Neural cell (in vitro differentiated cells): ENCODE data around the gene PLXNC1. TPM values are rescaled to one million over a fixed set of nuclear protein-coding genes. Genes with fewer than 3 reads are reported as not detected.

Experiments used
- H2AFZ ChIP-seq: fragments of 200-600, 300-800 bp; sonication (generic), shearing (Covaris generic); 2 replicates; pipeline ENCODE4 v1.6.0; 2014; ENCODE audit warnings: low read depth, mild to moderate bottlenecking, antibody characterized with exemption, low read length, moderate library complexity
- H3F3A ChIP-seq: fragments of 200-600 bp; shearing (Covaris generic); 2 replicates; pipeline ENCODE4 v1.6.1; 2016; ENCODE audit warnings: mild to moderate bottlenecking, moderate library complexity, mixed read lengths, antibody characterized with exemption, low read length; ENCODE audit not compliant: insufficient read depth, poor library complexity, severe bottlenecking
- H3K27ac ChIP-seq: fragments of 200-600, 300-800 bp; sonication (generic), shearing (Covaris generic); 2 replicates; pipeline ENCODE4 v1.5.1; 2014; ENCODE audit warnings: mild to moderate bottlenecking, low read length, moderate library complexity
- H3K27me3 ChIP-seq: fragments of 300-800, 200-600 bp; sonication (generic), shearing (Covaris generic); 2 replicates; pipeline ENCODE4 v1.6.0; 2014; ENCODE audit warnings: mild to moderate bottlenecking, low read depth, low read length, moderate library complexity; ENCODE audit not compliant: insufficient read depth
- H3K36me3 ChIP-seq: fragments of 300-800, 200-600 bp; sonication (generic), shearing (Covaris generic); 2 replicates; pipeline ENCODE4 v1.5.1; 2014; ENCODE audit warnings: mild to moderate bottlenecking, antibody characterized with exemption, low read length, moderate library complexity; ENCODE audit not compliant: insufficient read depth
- H3K4me2 ChIP-seq: fragments of 300-800, 200-600 bp; sonication (generic), shearing (Covaris generic); 2 replicates; pipeline ENCODE4 v1.6.0; 2014; ENCODE audit warnings: mild to moderate bottlenecking, low read length
- H3K4me3 ChIP-seq: fragments of 300-800, 200-600 bp; sonication (generic), shearing (Covaris generic); 2 replicates; pipeline ENCODE4 v1.5.1; 2014; ENCODE audit warnings: mild to moderate bottlenecking, low read length, moderate library complexity
- H3K79me2 ChIP-seq: fragments of 200-600 bp; shearing (Covaris generic); replicated peaks from 2 replicates; pipeline ENCODE4 v1.6.0; 2014; ENCODE audit warnings: mild to moderate bottlenecking, low read length, moderate library complexity; ENCODE audit not compliant: insufficient read depth
- H3K9ac ChIP-seq: fragments of 300-800, 200-600 bp; sonication (generic), shearing (Covaris generic); 2 replicates; pipeline ENCODE4 v1.6.1; 2016; ENCODE audit warnings: mild to moderate bottlenecking, low read length, mixed read lengths
- H3K9me2 ChIP-seq: fragments of 200-600 bp; shearing (Covaris generic); 2 replicates; pipeline ENCODE4 v1.6.1; 2016; ENCODE audit warnings: mild to moderate bottlenecking, low read length, mixed read lengths; ENCODE audit not compliant: insufficient read depth
- H3K9me3 ChIP-seq: fragments of 200-600, 300-800 bp; sonication (generic), shearing (Covaris generic); 2 replicates; pipeline ENCODE4 v1.6.1; 2016; ENCODE audit warnings: mild to moderate bottlenecking, mixed run types, low read length, moderate library complexity, mixed read lengths
- H4K20me1 ChIP-seq: fragments of 200-600 bp; shearing (Covaris generic); 2 replicates; pipeline ENCODE4 v1.6.1; 2016; ENCODE audit warnings: mild to moderate bottlenecking, mixed run types; ENCODE audit not compliant: insufficient read depth
- CTCF ChIP-seq: fragments of 450-650 bp; IDR thresholded peaks from 2 replicates; pipeline ENCODE4 v1.5.1; 2014; ENCODE audit warnings: antibody characterized with exemption, mild to moderate bottlenecking, moderate library complexity; ENCODE audit not compliant: poor library complexity, severe bottlenecking
- EP300 ChIP-seq: fragments of 450-650 bp; conservative IDR thresholded peaks from 2 replicates; pipeline ENCODE4 v1.6.1; 2014; ENCODE audit warnings: antibody characterized with exemption, mild to moderate bottlenecking, moderate library complexity; ENCODE audit not compliant: poor library complexity, severe bottlenecking
- EZH2 ChIP-seq: fragments of 200-600, 300-800 bp; shearing (Covaris generic), sonication (generic); IDR thresholded peaks from 2 replicates; pipeline ENCODE4 v1.6.1; 2014; ENCODE audit warnings: antibody characterized with exemption, low read length, borderline replicate concordance, mild to moderate bottlenecking; ENCODE audit not compliant: insufficient read depth, poor library complexity, severe bottlenecking
- MXI1 ChIP-seq: fragments of 450-650 bp; conservative IDR thresholded peaks from 2 replicates; pipeline ENCODE4 v1.6.1; 2014; ENCODE audit warnings: antibody characterized with exemption, mild to moderate bottlenecking; ENCODE audit not compliant: poor library complexity, severe bottlenecking
- POLR2AphosphoS5 ChIP-seq: IDR thresholded peaks from 2 replicates; pipeline ENCODE4 v1.6.1; 2012
- RAD21 ChIP-seq: fragments of 450-650 bp; conservative IDR thresholded peaks from 2 replicates; pipeline ENCODE4 v1.6.1; 2014; ENCODE audit warnings: antibody characterized with exemption, mild to moderate bottlenecking, moderate library complexity
- SMC3 ChIP-seq: fragments of 450-650 bp; conservative IDR thresholded peaks from 2 replicates; pipeline ENCODE4 v1.6.1; 2014; ENCODE audit warnings: antibody characterized with exemption, mild to moderate bottlenecking, moderate library complexity; ENCODE audit not compliant: poor library complexity
- TAF1 ChIP-seq: IDR thresholded peaks from 2 replicates; pipeline ENCODE4 v1.6.1; 2012; ENCODE audit warnings: low read depth
- polyA plus RNA-seq: library from polyadenylated mRNA; depleted of rRNA; stranded (reverse); fragments of >200 nt; gene quantifications from 2 replicates; pipeline ENCODE4 v1.2.3, GENCODE V29; 2014
- TF ChIP-seq, protein P1 (sequence below): IDR thresholded peaks from 2 replicates; pipeline ENCODE4 v1.6.1; 2012; ENCODE audit warnings: borderline replicate concordance

PLXNC1 gene
- polyA plus RNA-seq, 1 donor from 2014 or later = 76.3 TPM

DNA sequence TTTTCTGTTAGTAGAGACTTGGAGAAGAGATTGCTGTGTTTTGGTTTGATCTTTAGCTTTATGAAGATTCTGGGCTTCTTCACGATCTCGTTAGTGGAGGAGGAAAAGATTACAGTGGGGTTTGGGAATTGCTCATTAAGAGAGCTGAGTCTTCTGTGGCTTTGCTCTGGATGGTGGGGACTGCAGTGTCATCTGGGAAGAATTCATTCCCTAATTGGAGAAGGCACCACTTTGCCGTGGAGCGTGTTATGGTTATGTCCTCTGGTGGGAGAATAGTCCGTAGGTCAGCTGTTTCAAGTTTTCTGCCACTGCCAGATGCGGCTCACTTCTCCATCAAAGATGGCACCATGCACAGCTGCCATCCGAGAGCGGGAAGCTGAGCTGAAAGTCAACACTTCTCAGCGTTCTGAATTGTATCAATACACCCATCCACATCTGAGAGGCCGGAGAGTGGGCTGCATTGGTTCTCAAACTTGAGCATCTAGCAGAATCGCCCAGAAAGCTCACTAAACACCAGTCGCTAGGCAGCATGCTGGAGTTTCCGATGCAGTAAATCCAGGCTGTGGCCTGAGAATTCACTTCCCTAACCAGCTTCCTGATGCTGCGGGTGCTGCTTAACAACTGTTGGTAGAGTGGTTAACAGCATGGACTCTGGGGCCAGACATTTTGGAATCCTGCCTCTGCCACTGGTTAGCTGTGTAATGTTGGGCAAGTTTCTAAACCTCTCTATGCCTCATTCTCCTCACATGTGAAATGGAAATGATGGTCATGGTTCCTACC is 117.8 kb downstream of the PLXNC1 start:
- Histone ChIP-seq H2AFZ (no peak overlapping the region), H3K4me2 (no peak overlapping the region)

DNA sequence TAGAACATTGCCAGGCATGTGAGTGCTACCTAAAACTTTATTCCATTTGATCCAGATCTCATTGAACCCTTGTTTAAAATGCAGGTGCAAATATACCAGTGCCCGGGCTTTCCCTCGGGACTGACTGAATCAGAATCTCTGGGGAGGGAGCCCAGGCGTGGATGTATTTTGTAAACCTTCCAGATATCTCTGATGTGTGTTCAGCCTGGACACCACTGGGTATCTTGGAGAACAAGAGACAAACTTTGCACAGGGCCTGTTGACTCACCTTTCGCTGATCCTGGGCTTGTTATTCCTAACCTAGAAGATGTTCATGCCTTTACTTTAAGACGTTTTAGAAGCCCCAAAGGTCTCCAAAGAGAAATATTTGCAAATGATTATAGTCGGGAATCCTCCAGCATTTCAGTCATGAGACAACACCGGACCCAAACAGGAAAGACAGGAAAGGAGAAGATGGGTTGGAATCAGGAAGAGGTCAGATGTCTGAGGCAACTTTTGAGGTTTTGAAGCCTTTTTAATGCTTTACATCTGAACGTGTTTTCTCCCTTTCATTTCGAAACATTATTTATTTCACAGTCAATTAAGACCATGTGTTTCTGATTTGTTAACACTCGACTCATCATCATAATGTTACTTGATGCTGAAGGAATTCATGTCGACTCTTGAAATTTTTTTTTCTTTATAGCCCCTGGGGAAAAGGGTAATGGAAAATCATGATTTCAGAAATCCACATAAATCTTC is 118.6 kb downstream of the PLXNC1 start:
- H3K4me2 ChIP-seq = no peak overlapping the region
- H3K27ac ChIP-seq = no peak overlapping the region
- H2AFZ ChIP-seq = no peak overlapping the region
- TF ChIP-seq EP300 = no peak
- TF ChIP-seq MXI1 = no peak
- no peak for TF ChIP-seq SMC3
- TF ChIP-seq EZH2 = no peak
- no peak for TF ChIP-seq RAD21
- TF ChIP-seq TAF1 = no peak
- TF ChIP-seq CTCF = no peak

More for the DNA sequence above, 117.8 kb downstream of the PLXNC1 start:
- H3K9me2 ChIP-seq = no peaks in the 10 kb centered on the region
- H3K36me3 ChIP-seq = peaks cover 21% of the 10 kb centered on the region
- no peaks in the 10 kb centered on the region for H4K20me1 ChIP-seq
- no peak overlapping the region for H3K27ac ChIP-seq
- no peaks in the 10 kb centered on the region for H3K9me3 ChIP-seq
- H3K9ac ChIP-seq = no peak overlapping the region
- no peaks in the 10 kb centered on the region for H3K27me3 ChIP-seq
- no peaks in the 10 kb centered on the region for H3K79me2 ChIP-seq
- H3F3A ChIP-seq = no peaks in the 10 kb centered on the region
- TF ChIP-seq RAD21 (no peak), SMC3 (no peak), POLR2AphosphoS5 (no peak), EZH2 (no peak), CTCF (no peak), TAF1 (no peak), EP300 (no peak), MXI1 (no peak)
- TF ChIP-seq, protein P1, sequence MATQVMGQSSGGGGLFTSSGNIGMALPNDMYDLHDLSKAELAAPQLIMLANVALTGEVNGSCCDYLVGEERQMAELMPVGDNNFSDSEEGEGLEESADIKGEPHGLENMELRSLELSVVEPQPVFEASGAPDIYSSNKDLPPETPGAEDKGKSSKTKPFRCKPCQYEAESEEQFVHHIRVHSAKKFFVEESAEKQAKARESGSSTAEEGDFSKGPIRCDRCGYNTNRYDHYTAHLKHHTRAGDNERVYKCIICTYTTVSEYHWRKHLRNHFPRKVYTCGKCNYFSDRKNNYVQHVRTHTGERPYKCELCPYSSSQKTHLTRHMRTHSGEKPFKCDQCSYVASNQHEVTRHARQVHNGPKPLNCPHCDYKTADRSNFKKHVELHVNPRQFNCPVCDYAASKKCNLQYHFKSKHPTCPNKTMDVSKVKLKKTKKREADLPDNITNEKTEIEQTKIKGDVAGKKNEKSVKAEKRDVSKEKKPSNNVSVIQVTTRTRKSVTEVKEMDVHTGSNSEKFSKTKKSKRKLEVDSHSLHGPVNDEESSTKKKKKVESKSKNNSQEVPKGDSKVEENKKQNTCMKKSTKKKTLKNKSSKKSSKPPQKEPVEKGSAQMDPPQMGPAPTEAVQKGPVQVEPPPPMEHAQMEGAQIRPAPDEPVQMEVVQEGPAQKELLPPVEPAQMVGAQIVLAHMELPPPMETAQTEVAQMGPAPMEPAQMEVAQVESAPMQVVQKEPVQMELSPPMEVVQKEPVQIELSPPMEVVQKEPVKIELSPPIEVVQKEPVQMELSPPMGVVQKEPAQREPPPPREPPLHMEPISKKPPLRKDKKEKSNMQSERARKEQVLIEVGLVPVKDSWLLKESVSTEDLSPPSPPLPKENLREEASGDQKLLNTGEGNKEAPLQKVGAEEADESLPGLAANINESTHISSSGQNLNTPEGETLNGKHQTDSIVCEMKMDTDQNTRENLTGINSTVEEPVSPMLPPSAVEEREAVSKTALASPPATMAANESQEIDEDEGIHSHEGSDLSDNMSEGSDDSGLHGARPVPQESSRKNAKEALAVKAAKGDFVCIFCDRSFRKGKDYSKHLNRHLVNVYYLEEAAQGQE = no peak
- H3K4me3 ChIP-seq = no peak overlapping the region

More for the DNA sequence above, 118.6 kb downstream of the PLXNC1 start:
- no peaks in the 10 kb centered on the region for H4K20me1 ChIP-seq
- no peak overlapping the region for H3K9ac ChIP-seq
- H3K36me3 ChIP-seq = peaks cover 15% of the 10 kb centered on the region
- no peaks in the 10 kb centered on the region for H3K27me3 ChIP-seq
- H3K9me2 ChIP-seq = no peaks in the 10 kb centered on the region
- no peak overlapping the region for H3K4me3 ChIP-seq
- H3F3A ChIP-seq = no peaks in the 10 kb centered on the region
- no peaks in the 10 kb centered on the region for H3K9me3 ChIP-seq
- H3K79me2 ChIP-seq = no peaks in the 10 kb centered on the region
